GM18511 (cell line): ENCODE measurements around the gene KCNQ5.
"Not testable (repeated sequence)": the region's sequence is repeated elsewhere in the genome, so short reads cannot be mapped to it uniquely, and the experiment has no call there.

ENCODE experiments used
- ATAC-seq: cut with Tn5 transposase; IDR thresholded peaks from one replicate; pipeline ENCODE4 v1.9.1; 2021; ENCODE audit warnings: mild to moderate bottlenecking, moderate library complexity; ENCODE audit not compliant: unreplicated experiment

The KCNQ5 gene

DNA sequence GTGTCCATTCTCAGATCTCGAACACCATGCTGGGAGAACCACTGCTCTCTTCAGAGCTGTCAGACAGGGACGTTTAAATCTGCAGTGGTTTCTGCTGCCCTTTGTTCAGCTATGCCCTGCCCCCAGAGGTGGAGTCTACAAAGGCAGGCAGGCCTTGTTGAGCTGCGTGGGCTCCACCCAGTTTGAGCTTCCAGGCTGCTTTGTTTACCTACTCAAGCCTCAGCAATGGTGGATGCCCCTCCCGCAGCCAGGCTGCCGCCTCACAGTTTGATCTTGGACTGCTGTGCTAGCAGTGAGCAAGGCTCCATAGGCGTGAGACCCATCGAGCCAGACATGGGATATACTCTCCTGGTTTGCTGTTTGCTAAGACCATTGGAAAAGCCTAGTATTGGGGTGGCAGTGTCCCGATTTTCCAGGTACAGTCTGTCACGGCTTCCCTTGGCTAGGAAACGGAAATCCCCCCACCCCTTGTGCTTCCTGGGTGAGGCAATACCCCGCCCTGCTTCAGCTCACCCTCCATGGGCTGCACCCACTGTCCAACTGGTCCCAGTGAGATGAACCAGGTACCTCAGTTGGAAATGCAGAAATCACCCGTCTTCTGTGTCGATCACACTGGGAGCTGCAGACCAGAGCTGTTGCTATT lies 362.4 kb downstream of the KCNQ5 start:
- ATAC-seq, result not testable (repeated sequence)

DNA sequence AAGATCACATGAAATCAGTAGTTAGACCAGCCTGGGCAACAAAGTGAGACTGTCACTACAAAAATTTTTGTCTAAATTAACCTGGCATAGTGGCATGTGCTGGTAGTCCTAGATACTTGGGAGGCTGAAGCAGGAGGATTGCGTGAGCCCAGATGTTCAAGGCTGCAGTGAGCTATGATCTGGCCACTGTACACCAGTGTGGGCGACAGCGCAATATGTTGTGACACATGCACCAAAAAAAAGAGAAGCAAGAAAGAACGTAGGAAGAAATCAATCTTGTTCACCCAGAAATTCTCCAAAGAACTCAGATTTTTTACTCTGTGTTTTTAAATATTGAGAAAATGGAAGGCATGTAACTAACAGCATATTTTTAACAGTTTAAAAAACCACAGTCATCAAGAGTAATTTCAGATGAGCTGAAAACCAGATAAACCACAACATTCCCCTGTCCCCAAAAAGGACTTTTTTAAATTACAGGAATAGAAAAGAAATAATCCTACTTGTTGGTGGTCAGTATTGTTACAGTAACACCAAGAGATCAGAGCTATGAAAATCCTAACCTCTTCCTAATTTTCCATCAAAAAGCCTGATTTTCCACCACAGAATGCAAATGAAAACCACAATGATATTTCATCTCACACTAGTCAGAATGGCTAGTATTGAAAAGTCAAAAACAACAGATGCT lies 363.3 kb downstream of the KCNQ5 start:
- no peak for ATAC-seq

DNA sequence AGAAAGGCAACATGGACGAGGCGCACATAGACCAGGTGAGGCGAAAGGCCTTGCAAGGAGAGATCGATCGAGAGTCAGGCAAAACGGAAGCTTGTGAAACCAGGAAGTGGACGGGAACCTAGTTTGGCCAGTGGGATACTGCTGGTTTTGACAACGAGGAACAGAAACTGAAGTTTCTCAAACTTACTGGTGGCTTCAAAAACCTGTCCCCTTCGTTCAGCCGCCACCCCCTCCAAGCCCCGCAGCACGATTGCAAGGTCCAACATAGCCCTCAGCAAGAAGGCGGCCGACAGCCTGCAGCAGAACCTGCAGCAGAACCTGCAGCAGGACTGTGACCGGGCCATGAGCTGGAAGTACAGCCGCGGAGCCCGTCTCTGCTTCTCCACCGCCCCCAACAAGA lies 365.4 kb downstream of the KCNQ5 start:
- no peak for ATAC-seq

DNA sequence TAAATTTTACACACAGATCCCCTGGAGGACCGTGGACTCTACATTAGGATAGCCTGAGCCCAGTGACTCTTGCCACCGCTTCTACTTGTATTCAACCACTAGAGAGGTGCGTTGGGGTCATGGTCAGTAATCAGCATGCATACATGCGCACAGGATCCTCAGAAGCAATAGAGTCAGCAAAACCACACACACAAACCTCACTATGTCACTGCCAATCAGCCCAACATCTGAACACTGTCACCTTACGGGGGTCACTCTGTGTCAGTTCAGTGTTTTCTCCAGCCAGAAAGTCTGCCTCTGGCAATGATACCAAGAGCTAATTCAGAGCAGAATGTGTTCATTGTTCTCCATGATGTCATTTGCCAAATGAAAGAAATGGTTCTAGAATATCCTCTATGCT lies 378.1 kb downstream of the KCNQ5 start:
- no peak for ATAC-seq

DNA sequence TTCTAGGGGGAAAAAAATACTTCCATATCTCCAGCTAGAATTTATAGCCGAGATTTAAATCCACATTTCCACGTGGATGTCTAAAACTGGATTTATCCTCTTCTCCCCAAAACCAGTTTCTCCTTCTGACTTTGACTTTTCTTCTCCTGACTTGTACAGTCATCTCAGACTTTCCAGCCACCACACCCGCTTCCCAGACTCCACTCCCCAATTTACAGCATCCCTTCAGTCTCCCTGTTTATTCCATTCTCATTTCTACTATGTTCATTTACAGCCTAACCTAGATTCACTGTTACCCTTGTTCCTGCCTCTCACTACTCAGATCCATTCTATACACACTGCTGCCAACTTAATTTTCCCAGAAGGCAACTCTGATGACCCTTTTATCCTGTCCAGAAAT lies 378.6 kb downstream of the KCNQ5 start:
- no peak for ATAC-seq

DNA sequence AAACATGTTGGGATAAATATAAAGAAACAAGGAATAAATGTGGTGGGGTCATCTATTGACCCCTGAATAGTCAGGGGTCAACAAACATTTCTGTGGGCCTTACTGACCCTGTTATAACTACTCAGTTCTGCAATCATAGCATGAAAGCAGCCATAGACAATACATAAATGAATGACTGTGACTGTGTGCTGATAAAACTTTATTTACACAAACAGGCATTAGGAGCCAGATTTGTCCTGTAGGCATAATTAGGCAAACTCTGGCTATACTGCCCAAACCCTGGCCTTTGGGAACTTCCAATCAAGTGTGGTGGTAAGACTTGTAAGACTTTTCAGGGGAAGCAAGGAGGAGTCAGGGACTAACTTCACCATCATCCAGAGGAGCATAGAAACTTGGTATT lies 380.7 kb downstream of the KCNQ5 start:
- no peak for ATAC-seq

DNA sequence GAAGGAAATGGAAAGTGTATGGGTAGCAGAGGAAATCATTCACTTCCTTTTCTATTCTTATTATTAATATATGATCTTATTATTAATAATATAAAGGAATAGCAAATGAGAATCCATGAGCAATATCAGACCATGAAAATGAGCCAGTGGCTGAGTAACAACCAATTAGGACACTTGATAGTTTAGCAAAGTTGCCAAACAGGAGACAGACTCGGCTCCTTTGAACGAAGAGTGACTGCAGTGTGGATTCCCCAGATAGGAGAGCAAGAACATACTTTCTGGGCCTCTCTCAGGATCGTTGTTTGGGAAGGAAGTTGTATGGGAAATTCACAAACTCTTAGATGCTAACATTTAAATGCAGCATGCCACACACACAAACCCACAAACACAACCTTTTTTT lies 381.4 kb downstream of the KCNQ5 start:
- ATAC-seq, result no peak

DNA sequence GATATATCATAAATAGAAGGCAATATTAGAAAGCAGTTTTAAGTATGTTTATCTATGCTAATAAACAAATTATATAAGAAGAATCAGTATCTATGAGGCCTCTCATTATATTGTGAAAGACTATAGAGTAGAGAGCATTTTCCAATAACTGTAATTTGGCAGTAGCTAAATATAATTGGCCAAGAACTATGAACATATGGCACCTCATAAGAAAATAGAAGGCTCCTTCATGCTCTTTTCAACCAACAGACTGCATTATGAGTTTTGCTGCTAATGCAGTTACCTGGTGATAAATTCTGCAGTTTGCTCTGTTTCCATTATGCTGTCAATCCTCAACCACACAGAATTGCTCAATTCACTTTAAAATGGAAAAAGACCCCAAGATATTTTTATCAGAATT lies 382.4 kb downstream of the KCNQ5 start:
- no peak for ATAC-seq

DNA sequence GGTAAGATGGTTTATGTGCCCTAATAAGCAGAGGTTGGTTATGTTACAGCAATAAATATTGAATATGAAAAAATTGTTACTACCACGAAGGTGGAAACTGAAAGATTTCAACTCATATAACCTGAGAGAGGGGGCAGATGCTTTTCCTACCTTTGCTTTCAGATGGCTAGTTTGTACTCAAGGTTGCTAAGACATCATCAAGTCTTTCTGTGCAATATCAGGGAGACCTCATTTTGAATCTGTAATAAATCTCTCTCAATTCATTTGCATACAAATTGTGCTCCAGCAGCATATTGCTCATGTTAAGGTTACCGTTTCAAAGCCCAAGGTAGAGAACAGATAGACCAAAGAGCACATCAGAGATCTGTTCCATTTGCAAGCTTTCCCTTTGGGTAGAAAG lies 383.0 kb downstream of the KCNQ5 start:
- ATAC-seq, result no peak

DNA sequence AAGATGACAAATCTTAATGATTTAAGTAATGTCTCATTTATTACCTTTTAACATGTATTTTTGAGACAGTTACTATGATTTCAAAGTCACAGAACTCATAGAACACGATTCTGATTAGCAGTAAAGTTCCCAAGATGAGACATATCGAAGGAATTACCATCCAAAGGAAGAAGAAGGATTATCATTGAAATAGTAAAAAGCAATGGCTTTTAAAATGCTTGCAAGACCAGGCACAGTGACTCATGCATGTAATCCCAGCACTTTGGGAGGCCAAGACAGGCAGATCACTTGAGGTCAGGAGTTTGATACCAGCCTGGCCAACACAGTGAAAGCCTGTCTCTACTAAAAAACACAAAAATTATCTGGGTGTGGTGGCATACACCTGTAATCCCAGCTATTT lies 384.3 kb downstream of the KCNQ5 start:
- ATAC-seq, result no peak

DNA sequence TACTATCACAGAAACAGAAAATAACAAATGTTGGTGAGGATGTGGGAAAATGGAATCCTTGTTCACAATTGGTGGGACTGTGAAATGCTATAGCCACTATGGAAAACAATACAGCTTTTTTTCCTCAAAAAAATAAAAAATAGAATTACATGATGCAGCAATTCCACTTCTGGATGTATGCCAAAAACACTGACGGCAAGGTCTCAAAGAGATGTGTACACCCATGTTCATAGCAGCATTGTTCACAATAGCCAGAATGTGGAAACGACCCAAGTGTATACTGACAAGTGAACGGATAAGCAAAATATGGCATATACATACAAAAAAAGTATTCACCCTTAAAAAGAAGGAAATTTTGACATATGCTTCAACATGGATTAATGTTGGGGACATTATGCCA lies 390.1 kb downstream of the KCNQ5 start:
- ATAC-seq, result no peak

DNA sequence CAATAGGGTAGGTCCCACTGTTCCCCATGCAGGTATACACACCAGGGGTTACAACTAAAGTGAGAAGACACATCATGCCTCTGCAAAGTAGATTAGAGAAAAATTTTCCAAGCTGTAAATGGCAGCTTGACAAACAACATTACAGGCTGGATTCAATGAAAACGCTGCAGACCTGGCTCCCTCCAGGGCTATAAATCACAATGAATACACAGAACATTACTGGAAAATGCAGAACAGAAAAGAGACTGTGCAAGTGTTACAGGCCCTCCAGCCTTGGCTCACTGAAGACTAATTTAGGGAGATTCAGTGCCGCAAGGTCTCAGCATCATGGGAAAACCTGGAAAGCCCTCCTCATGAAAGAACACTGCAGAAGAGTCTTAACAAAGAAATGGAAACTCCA lies 395.6 kb downstream of the KCNQ5 start:
- no peak for ATAC-seq

DNA sequence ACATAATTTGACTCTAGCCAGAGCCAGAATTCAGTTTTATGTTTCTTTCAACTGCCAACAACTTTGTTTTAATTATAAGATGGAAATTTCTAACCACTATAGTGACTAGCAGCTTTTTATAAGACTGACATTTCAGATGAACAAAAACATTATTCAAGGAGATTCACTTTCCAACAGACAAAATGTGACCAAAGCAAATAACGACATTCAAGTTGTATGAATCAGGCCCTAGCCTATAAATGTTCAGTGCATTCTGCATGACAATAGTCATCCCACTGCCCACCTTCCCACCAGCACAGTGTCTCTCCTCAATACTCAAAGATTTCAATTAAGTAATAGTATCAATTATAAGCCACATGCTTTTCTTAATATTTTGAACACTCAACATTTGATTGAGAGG lies 402.7 kb downstream of the KCNQ5 start:
- ATAC-seq, result no peak

DNA sequence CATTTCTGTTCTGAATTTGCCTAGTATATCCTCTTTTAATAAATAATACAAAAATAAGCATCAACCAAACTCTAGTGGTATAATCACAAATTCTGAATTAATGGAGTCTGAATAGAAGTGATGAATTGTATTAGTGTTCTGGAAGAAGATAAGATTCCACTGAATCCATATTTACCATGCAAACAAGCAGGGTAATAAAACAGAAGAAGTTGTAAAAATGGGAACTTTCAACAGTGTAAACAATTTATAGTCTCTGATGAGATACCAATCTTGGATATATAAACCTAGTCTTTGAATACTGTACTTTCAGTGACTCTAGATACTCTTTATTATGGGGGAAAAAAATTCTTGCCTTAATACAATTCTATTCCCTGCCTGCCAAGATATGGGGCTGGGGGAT lies 405.8 kb downstream of the KCNQ5 start:
- ATAC-seq, result no peak

DNA sequence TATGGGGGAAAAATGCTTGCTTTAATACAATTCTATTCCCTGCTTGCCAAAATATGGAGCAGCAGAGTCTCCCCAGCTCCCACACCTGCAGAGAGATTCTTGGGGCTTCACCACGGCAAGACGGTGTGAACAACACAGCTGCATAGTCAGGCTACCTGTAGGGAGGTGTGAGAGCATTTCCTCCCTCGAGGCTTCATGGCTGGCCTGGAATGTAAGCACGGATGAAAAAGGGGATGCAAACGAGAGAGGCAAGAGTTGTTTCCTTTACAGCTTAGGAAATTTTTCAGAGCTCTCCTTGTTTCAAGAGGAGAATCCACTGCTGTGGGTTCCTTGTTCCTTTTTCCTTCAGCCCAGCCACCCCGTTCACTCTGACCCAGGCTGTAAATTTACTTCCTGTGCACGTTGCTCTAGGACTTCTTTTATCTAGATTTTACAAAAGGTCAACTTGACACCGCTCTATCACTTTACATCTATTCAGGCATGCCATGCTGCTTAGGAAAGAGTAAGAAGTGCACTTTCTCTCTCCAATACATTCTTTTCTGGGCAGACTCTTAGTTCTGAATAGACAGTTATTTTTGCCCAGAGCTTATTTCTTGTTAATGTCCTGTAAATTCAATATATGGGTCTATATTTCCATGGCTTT lies 406.4 kb downstream of the KCNQ5 start:
- no peak for ATAC-seq

DNA sequence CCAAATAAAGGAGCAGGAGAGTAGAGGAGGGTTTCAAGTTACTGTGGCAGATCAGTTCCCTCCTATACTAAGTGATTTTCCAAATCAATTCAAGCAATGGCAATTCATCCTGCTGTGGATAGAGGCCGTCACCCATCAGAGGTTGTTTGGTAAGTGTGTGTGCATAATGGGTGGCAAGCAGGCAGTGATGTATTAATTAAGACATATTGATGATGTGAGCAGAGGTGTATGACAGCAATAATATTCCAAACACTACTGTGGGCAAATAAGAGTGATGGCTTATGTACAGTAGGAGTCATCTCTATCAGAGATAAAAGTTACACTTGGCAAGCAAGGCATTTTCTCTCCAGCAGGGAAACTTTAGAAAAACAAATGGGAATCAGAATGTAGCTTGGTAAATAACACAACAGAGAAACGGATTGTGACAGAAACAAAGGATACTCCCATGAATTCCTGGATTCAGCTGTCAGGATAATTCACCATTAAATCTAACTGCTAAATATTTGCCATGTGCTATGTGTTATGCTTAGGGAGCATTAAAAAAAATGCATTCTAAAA lies 407.1 kb downstream of the KCNQ5 start:
- ATAC-seq, result no peak

DNA sequence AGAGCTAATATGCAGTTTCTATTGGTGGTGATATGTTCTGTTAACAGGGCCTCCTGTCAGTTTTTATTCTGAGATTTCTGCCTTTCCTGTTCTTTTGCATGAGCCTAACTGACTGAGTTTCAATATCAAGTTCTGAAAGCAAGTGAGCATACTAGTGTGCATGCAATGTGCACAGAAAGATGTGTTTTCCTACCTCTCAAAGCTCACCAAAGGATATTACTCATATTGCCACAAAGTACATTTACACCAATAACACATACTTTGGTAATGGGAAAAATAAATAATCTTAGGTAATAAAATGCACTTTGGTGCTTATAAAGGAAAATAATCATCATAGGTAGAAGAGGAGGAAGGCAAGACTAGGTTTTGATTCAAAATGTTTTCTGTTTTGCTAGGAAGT lies 408.4 kb downstream of the KCNQ5 start:
- peak; percentile 64 for ATAC-seq

DNA sequence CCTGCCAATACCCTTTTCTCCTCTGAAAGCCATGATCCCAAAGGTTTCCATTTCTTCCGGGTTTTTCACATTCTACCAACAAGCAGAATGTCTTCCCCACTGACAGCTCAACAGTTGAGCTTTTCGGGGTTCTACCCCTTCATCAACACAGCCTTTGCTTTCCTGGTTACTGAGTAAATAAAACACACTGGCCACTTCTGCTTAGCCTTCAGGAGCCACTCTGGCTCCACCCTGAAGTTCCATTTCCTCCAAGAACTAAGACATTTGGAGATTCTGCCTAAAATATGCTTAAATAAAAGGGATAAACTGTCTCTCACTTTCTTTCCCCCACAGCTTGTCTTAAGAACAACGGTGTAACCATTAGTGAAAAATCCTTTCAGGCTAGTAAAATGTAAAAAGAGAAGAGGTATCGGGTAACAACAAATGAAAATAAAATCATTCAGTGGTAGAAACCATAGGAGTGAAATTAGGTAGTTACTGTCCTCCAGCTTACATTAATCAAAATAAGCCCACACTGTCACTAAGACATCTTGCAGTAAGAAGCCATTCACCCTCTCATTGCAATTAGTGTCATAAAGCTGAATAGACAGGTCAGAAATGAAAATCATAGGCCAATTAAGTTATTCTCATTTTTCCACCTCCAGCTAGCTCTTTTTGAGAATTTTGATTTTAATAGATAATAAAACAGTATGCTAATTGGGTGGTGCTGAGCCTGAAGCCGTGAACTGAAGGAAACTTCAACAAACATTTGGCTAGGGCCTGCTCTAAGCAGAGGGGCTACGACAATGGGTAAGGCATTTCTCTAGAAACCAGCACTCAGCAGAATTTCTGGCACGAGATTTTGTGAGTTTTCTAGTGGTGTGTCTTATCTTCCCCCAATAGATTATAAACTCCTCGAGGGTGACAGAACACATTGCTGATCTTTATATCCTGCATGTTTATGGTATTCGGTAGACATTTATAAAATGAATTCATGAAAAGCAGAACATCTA lies 409.2 kb downstream of the KCNQ5 start:
- no peak for ATAC-seq

DNA sequence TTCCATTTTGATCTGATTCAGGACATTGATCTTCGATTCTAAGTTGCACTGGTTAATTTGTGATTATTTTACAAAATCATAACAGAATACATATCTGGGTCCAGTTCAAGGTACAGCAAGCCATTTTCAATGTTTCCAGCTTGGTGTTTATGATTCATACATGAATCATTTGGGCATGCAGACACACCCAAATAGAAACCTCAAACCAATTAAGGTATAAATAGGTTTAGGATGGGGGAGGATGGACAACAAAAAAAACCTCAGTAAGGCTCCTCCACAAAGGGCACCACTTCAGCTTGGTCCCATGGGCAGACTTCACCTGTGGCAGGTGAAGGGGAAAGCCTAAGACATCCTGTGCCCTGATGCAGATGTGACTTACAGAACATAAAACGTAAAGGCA lies 410.7 kb downstream of the KCNQ5 start:
- no peak for ATAC-seq

DNA sequence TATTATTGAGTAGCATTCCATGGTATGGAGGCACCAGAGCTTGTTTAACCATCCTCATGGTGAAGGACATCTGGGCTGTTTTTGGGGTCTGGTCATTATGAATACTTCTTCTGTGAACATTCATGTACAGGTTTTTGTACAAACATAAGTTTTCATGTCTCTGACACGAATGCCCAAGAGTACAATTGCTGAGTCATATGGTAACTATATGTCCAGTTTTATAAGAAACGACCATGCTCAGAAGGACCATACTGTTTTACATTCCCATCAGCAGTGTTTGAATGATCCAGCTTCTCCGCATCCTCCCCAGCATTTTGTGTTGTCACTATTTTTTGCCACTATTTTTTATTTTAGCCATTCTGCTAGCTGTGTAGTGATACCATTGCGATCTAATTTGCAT lies 414.8 kb downstream of the KCNQ5 start:
- no peak for ATAC-seq

DNA sequence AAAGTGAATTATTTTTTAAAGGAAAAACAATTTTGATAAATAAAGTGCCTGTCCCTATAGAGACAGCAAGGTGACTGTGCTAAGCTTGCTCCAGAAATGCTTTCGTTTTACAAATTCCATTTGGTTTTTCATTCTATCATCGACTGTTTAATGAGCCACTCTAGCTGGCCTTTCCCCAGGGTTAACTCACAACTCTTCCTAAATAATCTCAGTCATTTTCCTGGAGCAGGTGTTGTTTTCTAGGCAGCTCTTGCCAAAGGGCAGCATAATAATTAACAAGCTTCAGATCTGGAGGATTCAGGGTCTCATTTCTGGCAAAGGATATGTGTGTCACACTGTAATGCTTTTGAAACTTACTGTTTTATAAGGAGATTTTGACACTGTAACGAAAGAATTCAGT lies 419.2 kb downstream of the KCNQ5 start:
- no peak for ATAC-seq
